ENCODE results near the gene CLSTN2. TPM values are rescaled to one million over a fixed set of nuclear protein-coding genes. Genes with fewer than 3 reads are reported as not detected.

The CLSTN2 gene
- total and polyA plus RNA-seq, 2 of the 4 experiments (the other 2 are of a cell fraction), result under 0.01 to 0.07 TPM

DNA sequence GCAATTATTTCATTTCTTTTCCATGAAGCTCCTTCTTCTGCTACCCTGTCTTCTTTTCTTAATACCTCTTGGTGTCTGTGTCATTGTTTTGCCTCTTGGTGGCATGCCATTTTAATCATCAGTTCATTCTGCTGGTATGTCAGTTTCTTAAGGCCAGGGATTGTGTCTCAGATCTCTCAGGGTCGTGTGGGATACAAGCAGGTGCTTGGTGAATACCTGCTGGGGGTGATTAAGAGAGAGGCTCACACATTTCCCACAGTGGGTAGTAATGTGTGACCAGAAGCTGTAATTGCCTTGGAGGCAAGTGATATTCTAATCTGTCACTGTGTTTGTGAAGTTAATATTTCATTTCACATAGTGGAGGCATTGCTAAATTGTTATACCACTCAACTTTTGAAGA, 381.5 kb downstream of the CLSTN2 start:
- H3K36me3 ChIP-seq (ENCODE audit: control insufficient read depth, insufficient read depth, low read length), result no peaks in the 10 kb centered on the region
- no peaks in the 10 kb centered on the region for H3K9me3 ChIP-seq (ENCODE audit: control insufficient read depth, insufficient read depth, low read length)
- no peak overlapping the region for H3K9ac ChIP-seq (ENCODE audit: low read depth, low read length)
- intact Hi-C loops (cut with micrococcal nuclease), result no loop called here
- H4K8ac ChIP-seq (ENCODE audit: low read depth in 2 of 2, low read length in 2 of 2), result no peak overlapping the region
- no peak overlapping the region for H2BK20ac ChIP-seq (ENCODE audit: low read depth, low read length)
- no peak overlapping the region for H2AK5ac ChIP-seq (ENCODE audit: low read depth, low read length)
- ATAC-seq (ENCODE audit: low read depth), result no peak
- WGBS, 2 experiments (ENCODE audit: extremely low coverage in 2 of 2, insufficient read length in 1 of 2), result no CpG with 5 or more reads among the region's 1 CpG
- H3K14ac ChIP-seq (replicated peaks; ENCODE audit: low read depth, low read length), result no peak overlapping the region
- BruUV-seq (replicated peaks), result no TSS peak
- dilution Hi-C loops (cut with HindIII; ENCODE audit: low sequenced_read_pairs, unreplicated experiment), result no loop called here
- H2AK9ac ChIP-seq (replicated peaks; ENCODE audit: low read depth, low read length, poor library complexity), result no peak overlapping the region
- in situ Hi-C loops (cut with MboI; ENCODE audit: low sequenced_read_pairs), result no loop called here
- H3K27me3 ChIP-seq (ENCODE audit: control insufficient read depth, insufficient read depth, low read length), result no peaks in the 10 kb centered on the region
- no peak overlapping the region for H4K91ac ChIP-seq (ENCODE audit: insufficient read depth, low read depth, low read length)
- no peaks in the 10 kb centered on the region; the same call in 1 of the 2 replicates for H3K9me1 ChIP-seq (ENCODE audit: insufficient read depth, low read length)
- no peak overlapping the region for H3K4me2 ChIP-seq (ENCODE audit: low read depth, low read length)
- no peak overlapping the region for H2BK15ac ChIP-seq (ENCODE audit: low read depth, low read length)
- no peak overlapping the region for H2BK5ac ChIP-seq (ENCODE audit: low read depth, low read length, poor library complexity, severe bottlenecking)
- no peak overlapping the region for H3K27ac ChIP-seq (ENCODE audit: insufficient read depth, low read length)
- no peak overlapping the region for H2BK120ac ChIP-seq (ENCODE audit: low read depth, low read length)
- no peak for DNase-seq
- H3K4me1 ChIP-seq (ENCODE audit: control insufficient read depth, insufficient read depth, low read length), result no peaks in the 10 kb centered on the region
- H4K5ac ChIP-seq (ENCODE audit: low read depth, low read length), result no peak overlapping the region
- ChIA-PET CTCF (no interaction called here), POLR2A (ENCODE audit: unreplicated experiment) (no interaction called here)
- H4K20me1 ChIP-seq (ENCODE audit: insufficient read depth, low read length), result no peaks in the 10 kb centered on the region
- TF ChIP-seq RFX5 (IDR thresholded peaks at IDR 0.05; ENCODE audit: low read depth, low read length), result no peak
- no peak for TF ChIP-seq BHLHE40 (IDR thresholded peaks at IDR 0.05; ENCODE audit: low read depth, low read length)
- no peak for TF ChIP-seq CHD1 (IDR thresholded peaks at IDR 0.05; ENCODE audit: low read depth, low read length)
- TF ChIP-seq, protein P1, sequence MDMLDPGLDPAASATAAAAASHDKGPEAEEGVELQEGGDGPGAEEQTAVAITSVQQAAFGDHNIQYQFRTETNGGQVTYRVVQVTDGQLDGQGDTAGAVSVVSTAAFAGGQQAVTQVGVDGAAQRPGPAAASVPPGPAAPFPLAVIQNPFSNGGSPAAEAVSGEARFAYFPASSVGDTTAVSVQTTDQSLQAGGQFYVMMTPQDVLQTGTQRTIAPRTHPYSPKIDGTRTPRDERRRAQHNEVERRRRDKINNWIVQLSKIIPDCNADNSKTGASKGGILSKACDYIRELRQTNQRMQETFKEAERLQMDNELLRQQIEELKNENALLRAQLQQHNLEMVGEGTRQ (IDR thresholded peaks at IDR 0.05; ENCODE audit: low read depth, low read length), result no peak
- TF ChIP-seq NFE2L2 (IDR thresholded peaks at IDR 0.05; ENCODE audit: low read depth, low read length), result no peak
- TF ChIP-seq POLR2A (IDR thresholded peaks at IDR 0.05; ENCODE audit: low read depth, low read length), result no peak
- TF ChIP-seq MAFK (IDR thresholded peaks at IDR 0.05; ENCODE audit: low read depth, low read length), result no peak
- TF ChIP-seq SMC3 (IDR thresholded peaks at IDR 0.05; ENCODE audit: low read depth, low read length), result no peak
- H2AFZ ChIP-seq (replicated peaks; ENCODE audit: low read length, poor library complexity), result no peak overlapping the region
- no peak overlapping the region for H3K56ac ChIP-seq (ENCODE audit: extremely low read depth, insufficient read depth, low read length)
- H3K18ac ChIP-seq (ENCODE audit: low read depth, low read length), result no peak overlapping the region
- H3K79me1 ChIP-seq (ENCODE audit: low read depth in 1 of 2, low read length in 2 of 2), result no peaks in the 10 kb centered on the region
- no peak overlapping the region for H3K4me3 ChIP-seq (ENCODE audit: insufficient read depth, low read depth, low read length)
- H3K4ac ChIP-seq (ENCODE audit: low read depth, low read length), result no peak overlapping the region
- H3K23ac ChIP-seq (ENCODE audit: low read depth, low read length), result no peak overlapping the region

Measured in IMR-90 (cell line).